Stimulated activated naive B cell treated with anti-CD40 and anti-IgM and Interleukin-4, amounts not matched to agents 10 μg/mL and 1 μg/mL and 100 μg/mL, for 72 hours (primary cell): Measurements from ENCODE around the gene DMAC2L.

Experiments
- ATAC-seq, 2 donors: fragments of 150-1000 bp; cut with Tn5 transposase; replicated peaks; 2 replicates each; pipeline ENCODE4 v1.10.0; 2021; ENCODE audit warnings: moderate library complexity in 1 of 2
- DNase-seq: peaks from one replicate; pipeline ENCODE4 v3.0.0; 2021
- H3K27ac Mint-ChIP-seq: one replicate; pipeline ENCODE4 v1.8.0; 2022; ENCODE audit warnings: mild to moderate bottlenecking, mixed read lengths
- H3K27me3 Mint-ChIP-seq, 2 donors: one replicate each; pipeline ENCODE4 v1.8.0; 2022; ENCODE audit warnings: mixed read lengths in 2 of 2
- H3K36me3 Mint-ChIP-seq, 2 donors: one replicate each; pipeline ENCODE4 v1.8.0; 2022; ENCODE audit warnings: mixed read lengths in 2 of 2, mild to moderate bottlenecking in 1 of 2
- H3K4me1 Mint-ChIP-seq, 2 donors: one replicate each; pipeline ENCODE4 v1.8.0; 2022; ENCODE audit warnings: mixed read lengths in 2 of 2, mild to moderate bottlenecking in 1 of 2
- H3K4me3 Mint-ChIP-seq, 2 donors: one replicate each; pipeline ENCODE4 v1.8.0; 2022; ENCODE audit warnings: mild to moderate bottlenecking in 2 of 2, mixed read lengths in 2 of 2, moderate library complexity in 1 of 2
- H3K9me3 Mint-ChIP-seq, 2 donors: one replicate each; pipeline ENCODE4 v1.8.0; 2022; ENCODE audit warnings: mixed read lengths in 2 of 2, mild to moderate bottlenecking in 1 of 2

Gene DMAC2L

DNA sequence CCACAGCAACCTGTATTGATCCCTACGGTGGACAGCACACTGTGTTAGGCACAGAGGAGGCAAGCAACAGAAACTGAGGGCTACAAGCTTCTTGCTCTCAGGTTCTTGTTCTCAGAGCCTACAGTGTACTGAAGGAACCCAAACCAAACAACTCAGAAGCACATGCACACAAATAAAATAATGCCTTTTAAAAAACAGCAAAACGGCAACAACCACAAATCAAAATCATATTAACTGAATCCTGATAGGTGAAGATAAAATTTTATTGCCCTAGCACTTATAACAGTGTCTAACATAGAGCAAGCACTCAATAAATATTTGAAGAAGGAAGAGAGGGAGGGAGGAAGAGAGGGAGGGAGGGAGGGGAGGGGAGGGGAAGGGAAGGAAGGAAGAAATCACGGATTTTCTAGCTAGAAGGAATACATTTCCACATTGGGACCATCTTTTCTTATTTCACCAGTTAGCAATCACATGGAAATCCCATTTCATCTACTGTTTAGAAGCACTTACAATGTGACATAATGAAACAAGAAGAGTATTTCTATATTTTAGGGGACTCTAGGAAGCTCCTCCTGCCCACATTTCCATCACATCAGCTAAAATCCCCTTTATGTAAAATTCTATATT, 27.2 kb downstream of the DMAC2L start:
- Mint-ChIP-seq H3K4me1 (peaks cover 23 to 36% of the 10 kb centered on the region in 2 donors), H3K9me3 (no peaks in the 10 kb centered on the region), H3K4me3 (no peak overlapping the region), H3K36me3 (peaks cover 15 to 29% of the 10 kb centered on the region in 2 donors), H3K27ac (no peak overlapping the region), H3K27me3 (no peaks in the 10 kb centered on the region)
- DNase-seq: no peak
- ATAC-seq: no peak

- H3K36me3 Mint-ChIP-seq: peaks cover 15 to 26% of the 10 kb centered on the region in 2 donors
- DNase-seq: no peak
- H3K9me3 Mint-ChIP-seq: no peaks in the 10 kb centered on the region
- no peak for ATAC-seq
- H3K4me1 Mint-ChIP-seq: peaks cover 29 to 42% of the 10 kb centered on the region in 2 donors
- no peak overlapping the region for H3K4me3 Mint-ChIP-seq
- H3K27me3 Mint-ChIP-seq: no peaks in the 10 kb centered on the region
- no peak overlapping the region for H3K27ac Mint-ChIP-seq
These were observed 27.9 kb downstream of the DMAC2L start for GRCh38 chr14:50340045-50340444.

DNA sequence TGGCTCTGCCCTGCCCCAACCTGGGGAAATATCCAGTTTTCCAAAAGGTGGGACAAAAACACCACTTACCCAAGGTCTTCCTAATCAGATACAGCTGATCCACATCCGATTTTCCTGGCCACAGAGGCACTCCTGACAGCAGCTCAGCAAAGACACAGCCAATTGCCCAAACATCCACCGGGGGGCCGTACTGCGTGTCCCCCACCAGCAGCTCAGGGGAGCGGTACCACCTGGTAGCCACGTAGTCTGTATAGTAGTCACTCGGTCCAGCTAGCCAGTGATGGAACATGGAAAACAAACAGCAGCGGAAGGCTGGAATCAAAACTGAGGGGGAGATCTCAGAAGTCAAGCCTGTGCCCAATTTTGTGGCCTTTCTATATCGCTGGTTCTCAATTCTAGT, 28.8 kb downstream of the DMAC2L start:
- ATAC-seq (no peak), DNase-seq (no peak)
- Mint-ChIP-seq H3K9me3 (no peaks in the 10 kb centered on the region), H3K4me1 (peaks cover 23 to 34% of the 10 kb centered on the region in 2 donors), H3K36me3 (peaks cover 13 to 25% of the 10 kb centered on the region in 2 donors), H3K27ac (no peak overlapping the region), H3K27me3 (no peaks in the 10 kb centered on the region), H3K4me3 (no peak overlapping the region)

DNA sequence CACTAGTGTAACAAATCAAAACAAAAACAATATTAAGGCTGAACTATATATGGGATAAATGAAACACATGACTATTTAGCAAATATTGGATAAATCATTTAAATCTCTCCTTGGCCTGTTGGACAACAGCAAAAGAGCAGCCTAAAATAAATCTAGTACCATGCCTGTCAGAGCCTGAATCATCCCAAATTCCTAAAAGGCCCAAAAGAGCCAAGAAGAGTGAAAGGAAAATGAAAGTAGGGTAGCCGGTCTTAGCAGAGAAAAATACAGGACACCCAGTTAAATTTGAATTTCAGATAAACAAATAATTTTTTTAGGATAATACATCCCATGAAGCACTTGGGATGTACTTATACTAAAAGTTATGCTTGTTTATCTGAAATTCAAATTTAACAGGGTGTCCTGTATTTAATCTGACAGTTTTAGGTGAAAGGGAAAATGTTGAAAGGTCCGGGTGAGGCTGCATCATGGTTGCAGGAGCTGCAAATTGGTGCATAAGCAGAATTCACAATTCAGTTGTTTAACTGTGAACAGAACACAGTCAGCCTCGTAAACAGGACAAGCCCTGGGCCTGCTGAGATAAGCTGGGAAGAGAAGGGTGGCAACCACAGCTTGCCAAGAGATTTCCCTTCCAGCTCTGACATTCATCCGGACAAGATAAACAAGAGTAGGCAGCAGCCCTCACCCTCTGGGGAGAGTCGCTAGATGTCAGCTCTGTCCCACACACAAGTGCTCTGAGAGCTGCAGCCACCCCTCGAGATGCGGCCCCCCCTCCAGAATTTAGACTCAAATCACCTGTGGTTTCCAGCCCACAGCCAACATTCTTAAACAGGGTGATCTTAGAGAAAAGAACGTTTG, 30.3 kb downstream of the DMAC2L start:
- peak; percentile 16 for DNase-seq
- Mint-ChIP-seq H3K27me3 (no peaks in the 10 kb centered on the region), H3K9me3 (no peaks in the 10 kb centered on the region), H3K36me3 (peaks cover 13 to 23% of the 10 kb centered on the region in 2 donors), H3K4me1 (peaks cover 22 to 28% of the 10 kb centered on the region in 2 donors), H3K4me3 (peak overlapping the region in 1 of 2 donors; percentile 15), H3K27ac (no peak overlapping the region)
- peak; percentile 32 to 63 for ATAC-seq

DNA sequence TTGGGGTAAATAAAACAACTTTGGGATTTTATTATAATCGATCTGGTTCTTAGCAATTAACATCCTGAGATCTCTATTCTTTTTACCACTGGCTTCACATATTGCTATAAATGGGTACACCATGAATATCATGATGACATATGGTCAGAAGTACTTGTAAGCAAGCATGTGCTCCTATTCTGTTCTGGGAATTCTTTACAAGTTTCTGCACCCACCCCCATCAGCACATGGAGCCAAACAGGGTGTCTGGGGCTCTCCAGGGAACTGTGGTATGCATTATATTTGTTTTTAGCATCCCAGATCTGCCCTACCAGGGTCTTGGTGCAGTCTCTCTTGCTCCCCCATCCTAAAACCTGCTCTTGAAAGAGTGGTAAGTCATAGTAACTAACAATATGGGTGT, 31.3 kb downstream of the DMAC2L start:
- DNase-seq (no peak), ATAC-seq (no peak)
- Mint-ChIP-seq H3K9me3 (no peaks in the 10 kb centered on the region), H3K27me3 (no peaks in the 10 kb centered on the region), H3K36me3 (peaks cover 8 to 21% of the 10 kb centered on the region in 2 donors), H3K27ac (no peak overlapping the region), H3K4me1 (peaks cover 22 to 28% of the 10 kb centered on the region in 2 donors), H3K4me3 (no peak overlapping the region)

DNA sequence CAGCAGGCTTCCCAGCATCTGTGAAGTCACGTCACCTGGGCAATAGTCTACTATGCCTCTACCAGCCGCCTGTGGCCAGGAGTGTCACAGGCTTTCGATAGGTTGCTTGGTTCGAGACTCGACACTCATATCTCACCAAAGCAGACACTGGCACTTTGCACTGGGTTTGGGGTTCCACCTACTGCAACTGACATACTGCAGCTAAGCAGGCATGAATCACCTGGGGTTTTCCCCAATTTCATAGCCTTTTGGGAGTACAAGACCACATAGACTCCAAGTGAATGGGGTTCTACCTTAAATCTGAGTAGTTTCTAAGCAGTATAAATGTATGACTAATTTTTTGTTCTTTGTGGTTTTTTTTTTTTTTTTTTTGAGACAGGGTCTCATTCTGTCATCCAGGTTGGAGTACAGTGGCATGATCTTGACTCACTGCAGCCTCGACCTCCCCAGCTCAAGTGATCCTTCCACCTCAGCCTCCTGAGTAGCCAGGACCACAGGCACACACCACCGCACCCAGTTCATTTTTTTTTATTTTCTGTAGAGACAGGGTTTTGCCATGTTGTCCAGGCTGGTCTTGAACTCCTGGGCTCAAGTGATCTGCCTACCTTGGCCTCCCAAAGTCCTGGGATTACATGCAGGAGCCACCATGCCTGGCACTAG, 32.1 kb downstream of the DMAC2L start:
- Mint-ChIP-seq H3K27ac (peak overlapping the region; percentile 31), H3K9me3 (no peaks in the 10 kb centered on the region), H3K4me1 (peaks cover 22 to 28% of the 10 kb centered on the region in 2 donors), H3K4me3 (peak overlapping the region in 1 of 2 donors; percentile 26), H3K36me3 (peaks cover under 1 to 13% of the 10 kb centered on the region in 2 donors), H3K27me3 (no peaks in the 10 kb centered on the region)
- ATAC-seq (peak; percentile 99), DNase-seq (peak; percentile 73)

GRCh38 chr14:50344876-50345563, 32.9 kb downstream of the DMAC2L start:
- peaks cover 22 to 28% of the 10 kb centered on the region in 2 donors for H3K4me1 Mint-ChIP-seq
- no peaks in the 10 kb centered on the region for H3K27me3 Mint-ChIP-seq
- DNase-seq (no peak), ATAC-seq (no peak)
- H3K9me3 Mint-ChIP-seq: no peaks in the 10 kb centered on the region
- H3K4me3 Mint-ChIP-seq: no peak overlapping the region
- peaks cover 0 to 11% of the 10 kb centered on the region in 2 donors for H3K36me3 Mint-ChIP-seq
- H3K27ac Mint-ChIP-seq: no peak overlapping the region

- DNase-seq (no peak), ATAC-seq (no peak)
- Mint-ChIP-seq H3K4me3 (no peak overlapping the region), H3K4me1 (peaks cover 22 to 28% of the 10 kb centered on the region in 2 donors), H3K36me3 (peaks cover 0 to 9% of the 10 kb centered on the region in 2 donors), H3K27ac (no peak overlapping the region), H3K9me3 (no peaks in the 10 kb centered on the region), H3K27me3 (no peaks in the 10 kb centered on the region)
These were observed 33.8 kb downstream of the DMAC2L start for GRCh38 chr14:50345846-50346422.

DNA sequence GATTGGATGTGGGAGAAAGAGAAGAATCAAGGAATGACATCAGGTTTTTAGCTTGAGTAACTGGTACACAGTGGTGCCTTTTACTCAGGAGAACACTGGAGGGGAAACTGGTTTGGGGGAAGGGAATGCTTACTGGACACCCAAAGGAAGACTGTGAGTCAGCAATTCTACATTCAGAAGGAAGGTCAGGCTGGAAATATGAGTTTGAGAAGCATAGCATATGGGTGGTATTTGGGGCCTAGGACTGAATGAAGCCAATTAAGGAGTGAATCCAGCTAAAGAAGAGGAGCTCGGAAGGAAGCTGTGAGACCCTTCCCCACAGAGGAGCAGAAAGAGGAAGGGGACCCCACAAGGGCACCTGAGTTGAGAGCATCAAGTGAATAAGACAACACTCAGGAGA, 35.4 kb downstream of the DMAC2L start:
- H3K36me3 Mint-ChIP-seq: peaks cover 0 to 11% of the 10 kb centered on the region in 2 donors
- no peak overlapping the region for H3K27ac Mint-ChIP-seq
- no peak for ATAC-seq
- no peaks in the 10 kb centered on the region for H3K27me3 Mint-ChIP-seq
- H3K9me3 Mint-ChIP-seq: no peaks in the 10 kb centered on the region
- peaks cover 21 to 26% of the 10 kb centered on the region in 2 donors for H3K4me1 Mint-ChIP-seq
- DNase-seq: no peak
- H3K4me3 Mint-ChIP-seq: no peak overlapping the region

DNA sequence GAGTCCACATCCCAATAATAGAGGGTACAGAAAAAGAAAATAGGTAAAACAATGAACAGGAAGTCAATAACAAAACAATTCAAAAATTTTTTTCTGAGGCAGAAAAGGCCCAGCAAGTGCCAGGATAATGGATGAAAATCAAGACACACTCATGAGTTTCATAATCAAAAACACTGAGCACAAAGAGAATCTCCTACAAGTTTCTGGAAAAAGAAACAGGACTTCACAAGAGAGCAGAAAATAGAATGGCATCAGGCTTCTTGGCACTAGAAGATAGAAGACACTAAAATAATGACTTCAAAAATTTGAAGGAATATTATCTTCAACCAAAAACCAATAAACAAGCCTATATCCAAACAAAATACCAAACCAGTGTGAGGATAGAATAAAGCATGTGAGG, 36.8 kb downstream of the DMAC2L start:
- Mint-ChIP-seq H3K4me1 (peaks cover 11 to 12% of the 10 kb centered on the region in 2 donors), H3K9me3 (no peaks in the 10 kb centered on the region), H3K27ac (no peak overlapping the region), H3K27me3 (no peaks in the 10 kb centered on the region), H3K36me3 (peaks cover 0 to 9% of the 10 kb centered on the region in 2 donors), H3K4me3 (no peak overlapping the region)
- no peak for ATAC-seq
- no peak for DNase-seq

- Mint-ChIP-seq H3K9me3 (no peaks in the 10 kb centered on the region), H3K27me3 (no peaks in the 10 kb centered on the region), H3K36me3 (peaks cover 7 to 14% of the 10 kb centered on the region in 2 donors), H3K27ac (no peak overlapping the region), H3K4me3 (no peak overlapping the region), H3K4me1 (peaks cover 3 to 4% of the 10 kb centered on the region in 2 donors)
- DNase-seq (no peak), ATAC-seq (no peak)
These were observed 38.9 kb downstream of the DMAC2L start for GRCh38 chr14:50350975-50351374.

DNA sequence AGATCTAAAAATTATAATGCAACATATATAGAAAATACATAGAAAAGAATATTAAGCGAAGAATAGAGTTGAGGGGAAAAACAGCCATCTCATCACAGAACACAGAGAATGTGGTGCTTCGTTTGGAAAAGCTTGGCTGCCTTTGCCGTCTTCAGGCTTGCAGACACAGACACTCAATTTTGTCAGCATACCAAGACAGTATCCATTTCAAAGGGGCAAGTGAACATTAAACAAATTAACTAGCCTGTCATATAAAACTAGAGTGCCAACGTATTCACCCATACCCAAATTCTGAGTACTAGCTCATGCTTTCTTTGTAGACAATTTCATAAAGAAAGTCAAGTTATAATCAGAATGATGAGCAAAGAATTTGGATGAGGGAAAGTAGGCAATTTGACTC, 40.5 kb downstream of the DMAC2L start:
- H3K4me1 Mint-ChIP-seq: peaks cover 0 to 4% of the 10 kb centered on the region in 2 donors
- ATAC-seq: no peak
- no peak for DNase-seq
- H3K4me3 Mint-ChIP-seq: no peak overlapping the region
- H3K27ac Mint-ChIP-seq: no peak overlapping the region
- H3K36me3 Mint-ChIP-seq: peaks cover 18 to 28% of the 10 kb centered on the region in 2 donors
- H3K9me3 Mint-ChIP-seq: no peaks in the 10 kb centered on the region
- H3K27me3 Mint-ChIP-seq: no peaks in the 10 kb centered on the region

DNA sequence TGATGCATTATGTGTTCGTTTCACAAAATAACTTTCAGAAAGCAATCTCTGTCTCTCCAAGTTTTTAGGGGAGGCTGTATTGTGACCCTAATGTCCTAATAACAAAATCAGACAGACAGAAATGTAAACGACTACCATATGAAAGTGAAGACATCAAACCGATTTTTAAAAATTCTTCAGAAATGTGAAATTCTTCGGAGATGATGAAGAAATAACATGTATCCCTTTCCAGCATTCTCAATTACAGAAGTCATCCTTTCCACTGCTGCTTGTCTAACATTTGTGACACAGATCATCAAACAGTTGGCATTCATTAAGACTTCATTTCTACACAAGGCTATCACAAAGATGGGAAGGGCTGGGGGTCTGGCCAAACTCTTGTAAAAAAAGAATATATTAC, 41.0 kb downstream of the DMAC2L start:
- Mint-ChIP-seq H3K27ac (no peak overlapping the region), H3K4me1 (peaks cover 0 to 4% of the 10 kb centered on the region in 2 donors), H3K36me3 (peaks cover 23 to 34% of the 10 kb centered on the region in 2 donors), H3K9me3 (no peaks in the 10 kb centered on the region), H3K27me3 (no peaks in the 10 kb centered on the region), H3K4me3 (no peak overlapping the region)
- no peak for DNase-seq
- no peak for ATAC-seq

GRCh38 chr14:50354527-50354926, 42.4 kb downstream of the DMAC2L start:
- Mint-ChIP-seq H3K27me3 (no peaks in the 10 kb centered on the region), H3K27ac (no peak overlapping the region), H3K9me3 (no peaks in the 10 kb centered on the region)

More at GRCh38 chr14:50354527-50354926, 42.4 kb downstream of the DMAC2L start:
- H3K4me3 Mint-ChIP-seq: no peak overlapping the region
- DNase-seq (no peak), ATAC-seq (no peak)
- peaks cover 0 to 4% of the 10 kb centered on the region in 2 donors for H3K4me1 Mint-ChIP-seq
- peaks cover 31 to 37% of the 10 kb centered on the region in 2 donors for H3K36me3 Mint-ChIP-seq
